ENCODE data around the gene PPFIA2.
A peak's percentile ranks its signal among the peaks of the same experiment; 100 is the strongest.

The PPFIA2 gene

DNA sequence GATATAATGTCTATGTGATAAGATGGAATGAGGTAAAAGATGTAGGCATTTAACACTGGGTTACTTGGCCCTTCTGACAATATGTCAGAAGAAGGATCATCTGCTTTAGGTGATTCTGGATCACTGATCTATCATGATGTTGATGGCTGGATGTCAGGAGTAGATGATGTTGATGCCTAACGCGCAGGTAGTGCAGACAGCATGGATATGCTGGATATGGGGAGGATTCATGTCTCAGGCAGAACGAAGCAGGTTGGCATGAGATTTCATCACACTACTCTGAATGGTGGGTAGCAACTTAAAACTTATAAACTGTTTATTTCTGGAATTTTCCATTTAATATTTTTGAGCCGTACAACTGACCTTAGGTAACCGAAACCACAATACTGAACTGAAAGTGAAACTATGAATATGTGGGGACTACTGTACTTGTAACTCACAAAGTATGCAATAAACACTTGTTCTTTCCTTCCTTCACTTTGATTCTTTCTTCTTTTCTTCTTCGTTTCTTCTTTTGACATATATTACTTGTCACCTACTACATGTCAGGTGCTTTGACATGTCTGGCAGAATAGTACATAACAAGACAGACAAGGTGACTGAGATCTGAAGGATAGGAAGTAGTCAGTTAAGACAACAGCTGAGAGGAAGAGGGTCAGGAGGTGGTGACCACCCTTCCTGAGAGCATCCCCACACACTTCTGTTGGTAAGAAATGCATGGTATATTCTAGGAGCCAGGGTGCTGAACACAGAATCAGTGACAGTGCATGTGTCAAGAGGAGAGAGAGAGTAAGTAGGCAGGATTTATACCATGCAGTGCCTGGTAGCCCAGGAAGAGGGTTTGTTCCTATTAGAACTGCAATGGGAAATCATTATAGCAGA, 238.8 kb downstream of the PPFIA2 start:
- H3K9ac ChIP-seq (ENCODE audit: insufficient read length) = no peak overlapping the region
- no peak for DNase-seq (ENCODE audit: low read depth, low spot score)
- H3K9me3 ChIP-seq (ENCODE audit: low read depth, low read length) = no peaks in the 10 kb centered on the region
- TF ChIP-seq EZH2 (IDR thresholded peaks at IDR 0.05) = no peak
- TF ChIP-seq FOXP2 (optimal IDR thresholded peaks at IDR 0.05; ENCODE audit: control extremely low read depth, extremely low read length, insufficient read depth) = no peak
- TF ChIP-seq POLR2AphosphoS5 (IDR thresholded peaks at IDR 0.05; ENCODE audit: borderline replicate concordance, low read depth, low read length) = no peak
- no peak overlapping the region for H3K4me3 ChIP-seq
- H3K27ac ChIP-seq = no peak overlapping the region
- no peaks in the 10 kb centered on the region for H3K36me3 ChIP-seq (ENCODE audit: insufficient read depth, low read length)

DNA sequence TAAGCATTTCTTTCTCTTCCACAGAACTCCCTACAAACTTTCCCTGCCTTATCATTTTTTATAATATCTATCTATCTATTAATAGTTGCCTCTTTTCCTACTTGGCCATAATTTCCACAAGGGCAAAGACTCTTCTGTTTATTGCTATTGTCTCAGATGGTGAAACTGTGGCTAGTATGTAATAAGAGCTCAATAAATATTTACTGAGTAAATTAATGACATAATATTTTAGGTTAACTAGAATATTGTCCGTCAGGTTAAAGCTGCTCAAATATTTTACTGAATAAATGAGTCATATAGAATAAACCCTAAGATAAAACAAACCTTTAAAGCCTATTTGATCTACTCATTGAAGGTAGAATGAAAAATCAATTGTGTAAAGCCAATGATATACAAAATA, 240.5 kb downstream of the PPFIA2 start:
- DNase-seq (ENCODE audit: low read depth, low spot score) = no peak
- Histone ChIP-seq H3K36me3 (ENCODE audit: insufficient read depth, low read length) (no peaks in the 10 kb centered on the region), H3K9me3 (ENCODE audit: low read depth, low read length) (no peaks in the 10 kb centered on the region), H3K27ac (no peak overlapping the region), H3K9ac (ENCODE audit: insufficient read length) (no peak overlapping the region), H3K4me3 (no peak overlapping the region)
- TF ChIP-seq EZH2 (IDR thresholded peaks at IDR 0.05) = no peak

DNA sequence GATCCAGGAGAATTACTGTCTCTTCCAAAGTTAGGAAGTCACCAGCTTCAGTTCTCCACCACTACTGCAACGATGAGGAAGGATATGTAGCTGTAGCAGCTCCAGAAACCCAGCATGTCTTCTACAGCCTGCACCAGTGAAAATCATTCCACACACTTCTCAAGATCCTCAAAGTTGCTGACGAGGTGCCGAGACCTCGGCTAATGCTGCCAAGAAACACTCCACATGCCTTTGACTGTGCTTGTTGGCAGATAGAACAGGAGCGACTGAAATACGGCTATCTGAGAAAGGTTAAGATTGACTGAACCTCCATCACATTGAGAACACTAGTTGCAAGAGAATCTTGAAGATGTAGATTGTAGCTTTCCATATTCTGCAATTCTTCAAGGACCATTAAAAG, 241.9 kb downstream of the PPFIA2 start:
- no peak overlapping the region for H3K27ac ChIP-seq
- TF ChIP-seq EZH2 (IDR thresholded peaks at IDR 0.05) = no peak
- TF ChIP-seq FOXP2 (optimal IDR thresholded peaks at IDR 0.05; ENCODE audit: control extremely low read depth, extremely low read length, insufficient read depth) = no peak
- H3K9me3 ChIP-seq (ENCODE audit: low read depth, low read length) = no peaks in the 10 kb centered on the region
- H3K36me3 ChIP-seq (ENCODE audit: insufficient read depth, low read length) = no peaks in the 10 kb centered on the region
- DNase-seq (ENCODE audit: low read depth, low spot score) = no peak
- no peak overlapping the region for H3K4me3 ChIP-seq
- no peak overlapping the region for H3K9ac ChIP-seq (ENCODE audit: insufficient read length)

DNA sequence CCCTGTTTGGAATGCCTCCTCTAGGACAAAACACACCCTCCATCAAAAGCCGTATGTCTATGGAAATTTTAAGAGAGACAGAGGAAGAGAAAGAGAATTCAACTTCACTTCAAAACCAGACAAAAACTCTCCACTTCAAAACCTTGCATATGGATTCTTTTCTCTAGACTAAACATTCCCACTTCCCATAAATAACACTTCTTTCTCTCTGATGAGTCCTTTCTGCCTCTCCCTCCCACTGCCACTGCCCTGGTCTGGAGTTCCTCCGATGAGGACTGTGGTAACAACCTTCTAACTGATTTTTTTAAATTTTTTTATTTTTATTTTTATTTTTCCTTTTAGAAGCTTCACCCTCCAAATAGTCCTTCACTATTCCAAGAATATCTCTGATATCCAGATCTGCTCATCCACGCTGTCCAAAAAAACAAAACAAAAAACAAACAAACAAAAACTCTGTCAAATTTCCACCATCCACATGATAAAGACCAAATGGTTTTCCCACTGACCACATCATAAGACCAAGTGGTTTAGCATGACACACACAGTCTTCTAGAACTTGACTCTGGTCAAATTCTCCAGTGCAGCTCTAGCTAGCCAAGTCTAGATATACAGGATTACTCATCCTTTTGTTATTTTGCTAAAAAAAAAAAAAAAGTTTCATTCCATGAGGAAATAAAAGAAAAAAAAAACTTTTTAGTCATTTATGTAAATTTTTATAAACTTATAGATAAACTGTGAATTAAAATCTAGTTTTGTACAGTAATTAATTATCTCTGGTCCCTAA, 256.0 kb downstream of the PPFIA2 start:
- Histone ChIP-seq H3K9ac (ENCODE audit: insufficient read length) (no peak overlapping the region), H3K9me3 (ENCODE audit: low read depth, low read length) (no peaks in the 10 kb centered on the region), H3K4me3 (no peak overlapping the region), H3K36me3 (ENCODE audit: insufficient read depth, low read length) (no peaks in the 10 kb centered on the region), H3K27ac (no peak overlapping the region)
- no peak for DNase-seq (ENCODE audit: low read depth, low spot score)
- TF ChIP-seq EZH2 (IDR thresholded peaks at IDR 0.05) = no peak
- TF ChIP-seq FOXP2 (optimal IDR thresholded peaks at IDR 0.05; ENCODE audit: control extremely low read depth, extremely low read length, insufficient read depth) = no peak
- TF ChIP-seq POLR2AphosphoS5 (IDR thresholded peaks at IDR 0.05; ENCODE audit: borderline replicate concordance, low read depth, low read length) = no peak

DNA sequence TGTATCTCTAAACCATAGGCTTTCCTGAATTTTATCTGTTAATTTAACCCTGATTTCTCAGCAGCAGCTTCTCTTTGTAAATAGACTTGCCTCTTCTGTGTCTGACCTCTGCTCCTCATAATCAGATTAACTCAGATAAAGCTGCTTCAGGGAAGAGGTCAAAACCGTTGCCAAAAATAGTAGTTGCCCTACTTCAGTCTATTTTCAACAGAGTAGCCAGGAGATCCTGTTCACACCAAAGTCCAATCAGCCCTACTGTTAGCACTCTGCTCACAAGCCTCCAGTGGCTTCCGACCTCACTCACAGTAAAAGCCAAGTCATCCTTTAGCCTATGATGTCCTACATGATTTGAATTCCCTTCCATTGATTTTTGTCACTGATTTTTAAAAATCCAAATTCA, 258.4 kb downstream of the PPFIA2 start:
- no peaks in the 10 kb centered on the region for H3K36me3 ChIP-seq (ENCODE audit: insufficient read depth, low read length)
- H3K9ac ChIP-seq (ENCODE audit: insufficient read length) = no peak overlapping the region
- H3K9me3 ChIP-seq (ENCODE audit: low read depth, low read length) = no peaks in the 10 kb centered on the region
- H3K4me3 ChIP-seq = no peak overlapping the region
- DNase-seq (ENCODE audit: low read depth, low spot score) = no peak
- no peak overlapping the region for H3K27ac ChIP-seq
- TF ChIP-seq POLR2AphosphoS5 (IDR thresholded peaks at IDR 0.05; ENCODE audit: borderline replicate concordance, low read depth, low read length) (no peak), FOXP2 (optimal IDR thresholded peaks at IDR 0.05; ENCODE audit: control extremely low read depth, extremely low read length, insufficient read depth) (no peak), EZH2 (IDR thresholded peaks at IDR 0.05) (no peak)

DNA sequence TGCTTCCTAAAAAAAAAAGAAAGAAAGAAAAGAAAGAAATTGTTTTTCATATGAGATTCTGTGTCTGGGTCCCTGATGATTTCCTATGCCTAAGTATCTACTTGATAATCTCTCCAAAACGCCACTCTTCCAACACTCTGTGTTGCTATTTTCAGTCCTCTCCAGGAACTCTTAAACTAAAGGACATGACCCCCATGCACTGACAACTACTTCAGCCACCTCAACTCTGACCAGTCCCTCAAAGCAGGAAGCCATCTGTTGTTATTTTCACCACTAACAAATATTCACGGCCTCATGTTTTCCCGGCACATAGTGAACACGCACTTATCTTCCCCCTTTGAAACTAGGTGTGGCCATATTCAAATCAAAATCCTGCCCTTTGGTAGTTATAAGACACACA, 259.3 kb downstream of the PPFIA2 start:
- no peak overlapping the region for H3K27ac ChIP-seq

DNA sequence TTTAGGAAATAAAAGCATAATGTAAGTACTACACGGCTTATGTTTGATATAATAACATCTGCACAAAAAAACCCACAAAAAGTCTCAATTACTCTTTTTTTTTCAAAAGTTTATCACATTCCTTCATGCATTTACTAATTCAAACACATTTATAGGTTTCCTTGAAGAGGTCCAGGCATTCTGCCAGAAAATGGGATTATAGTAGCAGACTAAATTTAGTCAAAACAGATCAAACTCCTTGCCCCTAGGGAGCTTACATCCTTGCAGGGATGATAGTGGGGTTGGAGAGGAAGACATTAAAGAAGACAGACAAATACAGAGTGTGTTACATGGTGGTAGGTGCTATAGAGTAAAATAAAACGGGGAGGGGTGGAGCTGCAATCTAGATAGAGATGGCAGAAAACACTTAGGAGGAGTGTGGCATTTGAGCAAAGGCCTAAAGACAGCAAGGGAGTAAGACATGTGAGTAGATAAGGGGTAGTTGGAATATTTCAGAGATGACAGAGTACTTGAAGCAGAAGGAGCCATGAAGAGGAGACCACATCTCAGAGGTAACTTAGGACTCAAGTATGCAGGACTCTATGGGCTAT, 266.9 kb downstream of the PPFIA2 start:
- Histone ChIP-seq H3K27ac (peak overlapping the region; percentile 78), H3K9me3 (ENCODE audit: low read depth, low read length) (no peaks in the 10 kb centered on the region), H3K36me3 (ENCODE audit: insufficient read depth, low read length) (no peaks in the 10 kb centered on the region), H3K9ac (ENCODE audit: insufficient read length) (no peak overlapping the region), H3K4me3 (peak overlapping the region; percentile 44; the same call in 1 of the 2 replicates)
- DNase-seq (ENCODE audit: low read depth, low spot score) = peak; percentile 99
- TF ChIP-seq POLR2AphosphoS5 (IDR thresholded peaks at IDR 0.05; ENCODE audit: borderline replicate concordance, low read depth, low read length) (peak; percentile 52; the same call in 1 of the 2 replicates), EZH2 (IDR thresholded peaks at IDR 0.05) (no peak), FOXP2 (optimal IDR thresholded peaks at IDR 0.05; ENCODE audit: control extremely low read depth, extremely low read length, insufficient read depth) (no peak)

More for the DNA sequence above, 259.3 kb downstream of the PPFIA2 start:
- TF ChIP-seq FOXP2 (optimal IDR thresholded peaks at IDR 0.05; ENCODE audit: control extremely low read depth, extremely low read length, insufficient read depth) = no peak
- TF ChIP-seq EZH2 (IDR thresholded peaks at IDR 0.05) = no peak
- TF ChIP-seq POLR2AphosphoS5 (IDR thresholded peaks at IDR 0.05; ENCODE audit: borderline replicate concordance, low read depth, low read length) = no peak
- no peak for DNase-seq (ENCODE audit: low read depth, low spot score)
- Histone ChIP-seq H3K4me3 (no peak overlapping the region), H3K36me3 (ENCODE audit: insufficient read depth, low read length) (no peaks in the 10 kb centered on the region), H3K9me3 (ENCODE audit: low read depth, low read length) (no peaks in the 10 kb centered on the region), H3K9ac (ENCODE audit: insufficient read length) (no peak overlapping the region)

DNA sequence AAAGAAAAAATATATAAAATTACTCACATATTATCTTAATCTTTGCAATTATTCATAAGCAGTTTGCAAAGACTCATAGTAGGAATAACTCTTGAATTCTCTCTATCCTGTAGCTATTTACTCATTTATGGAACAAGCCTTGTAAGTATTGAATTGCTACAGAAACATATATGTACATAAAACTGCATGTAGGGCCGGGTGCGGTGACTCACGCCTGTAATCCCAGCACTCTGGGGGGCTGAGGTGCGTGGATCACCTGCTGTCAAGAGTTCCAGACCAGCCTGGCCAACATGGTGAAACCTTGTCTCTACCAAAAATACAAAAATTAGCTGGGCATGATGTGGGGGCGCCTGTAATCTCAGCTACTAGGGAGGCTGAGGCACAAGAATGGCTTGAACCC, 286.2 kb downstream of the PPFIA2 start:
- H3K9ac ChIP-seq (ENCODE audit: insufficient read length) = no peak overlapping the region
- TF ChIP-seq POLR2AphosphoS5 (IDR thresholded peaks at IDR 0.05; ENCODE audit: borderline replicate concordance, low read depth, low read length) (no peak), EZH2 (IDR thresholded peaks at IDR 0.05) (no peak), FOXP2 (optimal IDR thresholded peaks at IDR 0.05; ENCODE audit: control extremely low read depth, extremely low read length, insufficient read depth) (no peak)
- no peaks in the 10 kb centered on the region for H3K9me3 ChIP-seq (ENCODE audit: low read depth, low read length)
- H3K27ac ChIP-seq = no peak overlapping the region
- no peak overlapping the region for H3K4me3 ChIP-seq
- no peaks in the 10 kb centered on the region for H3K36me3 ChIP-seq (ENCODE audit: insufficient read depth, low read length)
- DNase-seq (ENCODE audit: low read depth, low spot score) = no peak
